SK-N-MC (cell line): ENCODE results near the gene P2RY14.

Source experiments
- EZH2 ChIP-seq: fragments of 200-600 bp; sonication (generic); IDR thresholded peaks from one replicate; pipeline ENCODE4 v1.6.1; 2017; ENCODE audit warnings: antibody characterized with exemption
- POLR2AphosphoS5 ChIP-seq: IDR thresholded peaks from 2 replicates; pipeline ENCODE4 v1.6.1; 2012; ENCODE audit warnings: mild to moderate bottlenecking, low read depth, low read length, borderline replicate concordance

DNA sequence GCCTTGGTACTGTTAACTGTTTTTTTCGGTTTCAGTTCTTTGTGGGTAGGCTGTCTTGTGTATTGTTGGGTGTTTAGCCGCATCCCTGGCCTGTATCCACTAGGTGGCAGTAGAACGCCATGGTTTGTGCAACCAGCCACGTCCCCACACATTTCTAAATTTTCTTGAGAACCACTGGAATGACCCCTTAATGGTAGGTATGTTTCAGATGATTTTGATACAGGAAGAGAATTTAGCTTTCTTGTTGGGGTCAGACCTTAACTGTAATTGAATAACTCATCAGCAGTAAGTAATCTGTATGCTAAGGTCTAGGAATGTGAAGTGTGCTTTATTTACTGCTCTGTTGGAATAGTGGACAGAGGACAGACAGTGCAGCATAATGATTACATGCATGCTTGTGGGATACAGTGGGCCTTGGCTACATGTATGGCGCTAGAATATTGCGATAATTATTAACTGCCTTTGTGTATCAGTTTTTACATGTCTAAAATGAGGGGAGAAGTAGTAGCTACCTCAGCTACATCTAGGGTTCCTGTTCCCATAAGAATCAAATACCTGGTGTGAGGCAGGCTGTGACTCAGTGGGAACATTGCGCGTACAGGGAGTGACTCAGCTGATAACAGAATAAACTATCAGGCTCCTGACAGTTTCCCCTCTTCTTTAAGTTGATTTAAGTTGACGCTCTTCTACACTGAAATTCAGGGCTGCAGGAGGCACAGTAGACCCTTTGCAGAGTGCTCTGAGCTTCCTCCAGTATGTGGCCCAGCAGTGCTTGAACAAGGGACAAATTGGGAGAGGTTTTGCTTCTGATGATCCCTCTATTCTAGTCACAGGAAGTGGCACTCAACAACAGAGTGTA, 50.3 kb downstream of the P2RY14 start:
- TF ChIP-seq EZH2 = no peak
- no peak for TF ChIP-seq POLR2AphosphoS5
